HG02759 (cell line): ENCODE results near the gene DCPS.
"Not testable (repeated sequence)": the region's sequence is repeated elsewhere in the genome, so short reads cannot be mapped to it uniquely, and the experiment has no call there.

ENCODE experiments used
- ATAC-seq: cut with Tn5 transposase; IDR thresholded peaks from one replicate; pipeline ENCODE4 v1.9.1; 2021; ENCODE audit warnings: mild to moderate bottlenecking, moderate library complexity; ENCODE audit not compliant: unreplicated experiment

Gene DCPS

DNA sequence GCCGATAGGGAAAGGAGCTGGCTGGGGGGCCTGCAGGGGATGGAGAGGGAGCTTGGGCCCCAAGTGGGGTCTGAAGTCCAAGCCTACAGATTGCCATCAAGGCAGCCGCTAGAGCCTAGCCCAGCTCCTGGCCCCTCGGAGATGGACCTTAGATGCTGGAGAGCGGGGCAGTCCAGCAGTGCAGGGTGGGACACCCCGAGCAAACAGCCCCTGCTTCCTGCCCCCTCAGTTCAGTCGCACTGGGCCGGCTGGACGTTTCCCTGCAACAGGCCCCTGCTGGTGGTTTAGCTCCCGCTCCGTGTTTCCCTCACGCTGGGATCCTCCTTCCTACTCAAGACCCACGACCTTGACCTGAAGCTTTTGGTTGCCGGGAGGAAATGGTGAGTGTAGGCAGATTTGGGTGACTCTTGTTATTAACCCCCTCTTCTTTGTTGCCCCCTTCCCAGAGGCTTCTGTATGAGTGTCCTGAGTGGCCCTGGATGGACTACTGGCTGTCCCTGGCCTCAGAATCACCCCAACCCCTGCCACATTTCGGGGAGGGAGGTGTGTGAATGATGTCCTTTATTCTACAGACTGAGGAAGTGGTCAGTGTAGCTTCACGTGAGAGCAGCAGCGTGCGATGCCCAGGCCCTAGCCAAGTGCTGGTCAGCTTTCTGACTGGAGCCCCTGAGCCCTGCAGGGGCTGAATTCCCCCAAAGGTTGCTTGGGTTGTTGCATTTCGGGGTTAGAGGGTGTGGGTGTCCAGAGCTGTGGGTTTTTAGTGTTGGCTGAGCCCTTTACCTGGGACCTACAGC lies 54.3 kb downstream of the DCPS start:
- ATAC-seq: no peak

GRCh38 chr11:126358763-126359160 lies 54.9 kb downstream of the DCPS start:
- no peak for ATAC-seq

DNA sequence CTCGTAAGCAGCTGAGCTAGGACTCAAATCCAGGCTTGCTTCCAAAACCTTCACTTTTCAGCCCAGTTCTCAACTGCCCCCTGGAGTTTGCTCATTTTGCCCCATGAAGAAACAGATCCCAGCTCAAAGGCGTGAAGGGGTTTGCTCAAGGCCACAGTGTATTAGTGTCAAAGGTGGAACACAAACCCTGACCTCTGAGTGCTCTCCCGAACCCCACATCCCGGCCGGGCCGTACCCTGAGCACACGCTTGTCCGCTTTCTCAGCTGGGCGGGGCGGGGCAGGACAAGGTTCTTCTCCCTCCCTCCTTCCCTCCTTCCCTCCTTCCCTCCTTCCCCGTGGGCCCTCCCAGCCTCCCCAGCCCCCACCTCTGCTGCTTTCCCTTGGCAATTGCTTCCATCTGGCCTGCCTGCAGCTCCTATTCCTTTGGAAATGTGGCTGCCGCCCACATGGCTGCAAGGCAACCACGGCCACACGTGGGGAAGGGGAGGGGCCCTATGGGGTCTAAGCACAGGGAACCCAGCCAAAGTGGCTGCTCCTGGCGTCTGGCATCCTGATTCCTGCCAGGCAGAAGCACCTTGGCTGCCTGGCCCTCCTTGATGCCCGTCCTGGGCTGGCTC lies 55.7 kb downstream of the DCPS start:
- no peak for ATAC-seq

DNA sequence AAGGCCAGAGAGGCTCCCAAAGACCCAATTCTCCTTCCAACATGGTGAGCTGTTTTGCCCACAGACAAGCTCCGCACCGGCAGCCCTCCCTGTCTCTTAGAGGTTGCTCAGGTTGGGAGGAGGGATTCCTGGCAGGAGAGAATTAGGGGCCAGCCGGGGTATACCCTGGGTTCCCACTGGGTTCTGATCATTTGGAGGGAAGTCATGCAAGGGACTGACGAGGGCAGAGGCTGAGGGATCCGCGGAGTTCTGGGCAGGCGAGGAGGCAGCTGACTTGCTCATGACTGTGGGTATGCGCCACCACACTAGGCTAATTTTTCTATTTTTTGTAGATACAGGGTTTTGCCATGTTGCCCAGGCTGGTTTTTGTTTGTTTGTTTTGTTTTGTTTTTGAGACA lies 56.2 kb downstream of the DCPS start:
- no peak for ATAC-seq

DNA sequence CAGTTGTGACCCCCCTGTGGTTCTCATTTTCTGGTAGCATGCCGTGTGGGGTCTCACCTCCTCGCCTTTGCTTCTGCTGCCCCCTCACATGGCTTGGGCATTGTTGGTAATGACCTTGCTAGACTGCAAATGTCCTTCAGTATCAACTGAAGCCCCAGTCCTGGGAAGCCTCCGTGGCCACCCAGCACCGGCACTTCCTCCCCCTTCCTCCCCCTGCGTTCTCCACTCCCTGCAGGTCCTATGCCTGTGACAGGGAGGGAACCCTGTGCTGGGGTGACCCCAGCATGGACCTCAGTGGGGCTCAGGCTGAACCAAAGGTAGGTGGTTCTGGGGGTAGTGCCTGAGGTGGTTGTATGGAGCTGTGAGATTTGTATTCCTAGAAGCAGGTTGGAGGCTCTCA lies 57.5 kb downstream of the DCPS start:
- no peak for ATAC-seq

DNA sequence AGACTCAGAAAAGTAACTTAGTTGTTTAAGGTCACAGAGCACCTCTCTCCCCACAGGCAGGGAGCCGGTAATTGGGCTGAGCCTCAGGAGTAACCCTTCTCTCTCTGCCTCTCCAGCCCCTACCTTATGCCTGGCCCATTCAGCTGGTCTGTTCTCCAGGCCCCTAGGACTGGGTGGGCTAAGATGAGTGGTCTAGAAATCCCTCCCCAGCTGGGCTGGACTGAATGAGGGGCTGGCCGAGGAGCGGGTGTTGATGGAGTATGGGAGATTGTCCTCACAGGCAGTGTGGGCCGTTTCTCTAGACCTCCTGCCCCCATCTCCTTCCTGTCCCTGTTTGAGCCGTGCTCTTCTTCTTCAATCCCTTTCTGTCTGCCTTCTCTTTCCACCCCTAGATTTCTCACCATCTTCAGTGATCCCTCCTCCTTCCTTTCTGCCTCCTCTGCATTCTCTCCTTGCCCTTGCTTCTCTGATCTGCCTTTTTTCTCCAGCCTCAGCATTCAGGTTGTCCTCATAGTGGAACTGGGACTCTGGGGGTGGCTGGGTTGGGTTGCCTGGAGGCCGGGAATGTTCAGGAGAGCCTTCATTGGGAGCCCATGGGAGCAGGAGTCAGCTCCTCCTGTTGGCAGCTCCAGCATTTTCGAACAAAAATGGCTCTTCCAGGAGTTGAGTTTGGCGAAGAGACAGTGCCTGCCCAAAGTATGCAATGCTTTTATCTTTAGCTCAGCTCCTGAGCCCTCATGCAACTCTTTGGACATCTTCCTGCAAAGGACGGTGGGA lies 59.2 kb downstream of the DCPS start:
- no peak for ATAC-seq

- ATAC-seq: no peak
Observed at GRCh38 chr11:126363706-126364248, 59.9 kb downstream of the DCPS start.

DNA sequence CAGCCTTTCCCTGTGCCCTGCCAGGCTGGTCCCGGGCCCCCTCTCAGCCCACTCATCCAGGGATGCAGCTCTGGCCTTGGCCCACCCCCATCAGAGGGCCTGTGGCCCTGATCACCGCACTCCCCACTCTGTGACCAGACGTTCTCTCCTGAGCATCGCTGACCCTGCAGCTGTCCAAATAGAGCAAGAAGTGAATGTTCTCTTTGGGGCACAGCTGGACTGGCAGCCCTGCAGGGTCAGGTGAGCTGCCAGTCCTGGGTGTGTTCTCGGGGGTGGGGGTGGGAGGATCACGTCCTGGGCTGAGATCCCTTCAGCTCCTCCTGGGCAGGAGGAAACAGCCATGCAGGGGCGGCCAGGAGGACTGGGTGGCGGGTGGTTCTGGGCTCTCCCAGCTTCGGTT lies 60.9 kb downstream of the DCPS start:
- ATAC-seq: not testable (repeated sequence)

GRCh38 chr11:126365508-126365907 lies 61.6 kb downstream of the DCPS start:
- ATAC-seq: not testable (repeated sequence)

- no peak for ATAC-seq
Observed at GRCh38 chr11:126366064-126366822, 62.4 kb downstream of the DCPS start.

DNA sequence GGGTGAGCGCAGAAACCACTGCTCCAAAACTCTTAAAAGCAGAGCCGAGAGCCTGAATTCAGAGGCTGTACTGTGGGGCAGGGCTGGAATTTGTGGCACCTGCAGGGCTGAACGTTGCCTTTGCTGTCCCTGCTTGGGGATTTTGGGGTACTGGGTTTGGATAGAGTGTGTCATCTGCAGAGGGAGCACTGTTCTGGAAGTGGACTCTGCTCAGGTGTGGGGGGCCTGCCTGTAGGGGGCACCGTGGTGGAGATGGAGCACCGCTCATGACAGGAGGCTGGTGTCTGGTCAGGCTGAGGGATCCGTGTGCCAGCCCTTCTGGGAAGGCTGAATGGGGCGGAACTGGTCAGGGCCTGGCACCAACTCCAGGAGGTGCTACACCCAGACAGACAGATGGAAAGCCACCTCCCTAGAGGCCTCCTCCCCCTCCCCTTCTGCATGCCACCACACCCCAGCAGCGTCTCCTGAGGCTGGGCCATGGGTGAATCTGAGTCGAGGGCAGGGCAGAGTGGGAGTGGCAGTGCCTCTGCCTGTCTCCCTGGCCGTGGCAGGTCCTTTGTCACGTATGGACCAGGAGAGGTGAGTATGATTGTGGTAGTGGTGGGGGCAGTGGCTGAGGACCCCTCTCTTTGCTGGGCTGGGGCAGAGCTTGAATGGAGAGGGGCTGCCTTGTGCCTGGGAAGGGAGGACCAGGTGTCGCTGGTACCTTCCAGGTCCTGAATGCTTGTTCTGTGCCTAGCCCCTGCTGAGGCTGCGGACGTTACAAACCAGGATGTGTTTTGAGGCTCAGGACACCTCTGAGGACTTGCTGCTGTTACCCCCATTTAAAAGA lies 63.2 kb downstream of the DCPS start:
- not testable (repeated sequence) for ATAC-seq

DNA sequence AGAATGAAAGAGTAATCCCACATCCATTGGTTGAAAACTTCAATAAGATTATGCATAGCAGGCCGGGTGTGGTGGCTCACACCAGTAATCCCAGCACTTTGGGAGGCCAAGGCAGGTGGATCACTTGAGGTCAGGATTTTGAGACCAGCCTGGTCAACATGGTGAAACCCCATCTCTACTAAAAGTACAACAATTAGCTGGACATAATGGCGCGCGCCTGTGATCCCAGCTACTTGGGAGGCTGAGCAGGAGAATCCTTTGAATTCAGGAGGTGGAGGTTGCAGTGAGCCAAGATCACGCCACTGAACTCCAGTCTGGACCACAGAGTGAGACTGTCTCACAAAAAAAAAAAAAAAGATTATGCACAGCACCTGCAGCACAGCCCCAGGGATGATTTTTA lies 63.9 kb downstream of the DCPS start:
- not testable (repeated sequence) for ATAC-seq

DNA sequence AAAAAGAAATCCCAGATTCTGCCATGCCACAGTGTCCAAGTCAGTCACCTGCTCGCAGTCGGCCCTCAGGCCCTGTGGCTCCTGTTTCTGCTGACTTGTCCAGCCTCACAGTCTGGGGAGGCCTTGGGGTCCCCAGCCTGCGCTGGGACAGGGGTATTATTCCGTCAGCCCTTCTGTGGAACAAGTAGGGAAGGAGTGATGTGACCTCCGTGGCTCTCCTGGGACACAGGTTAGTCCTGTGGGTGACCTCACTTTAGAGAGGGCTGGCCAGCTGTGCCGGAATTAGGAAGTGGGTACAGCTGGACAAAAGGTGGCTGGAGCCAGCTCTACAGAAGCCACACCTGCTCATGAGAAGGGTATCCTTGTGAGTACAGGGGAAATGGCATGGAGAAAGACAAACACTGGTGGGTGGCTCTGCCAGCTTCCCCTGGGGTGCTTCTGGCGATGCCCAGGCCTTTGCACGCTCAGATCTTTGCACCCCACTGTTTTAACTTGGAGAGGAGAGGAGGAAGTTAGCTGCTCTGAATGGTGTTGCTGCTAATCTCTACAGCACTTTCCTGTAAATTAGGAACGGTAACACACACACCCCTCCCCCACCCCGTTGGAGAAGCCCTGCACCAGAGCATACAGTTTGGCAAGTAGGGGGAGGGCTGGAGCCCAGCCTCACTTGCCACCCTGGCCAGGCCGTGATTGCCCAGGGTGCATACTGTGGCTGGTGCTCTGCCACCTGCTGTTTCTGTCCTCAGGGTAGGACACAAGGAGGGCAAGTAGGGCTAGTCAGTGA lies 64.7 kb downstream of the DCPS start:
- ATAC-seq: not testable (repeated sequence)

DNA sequence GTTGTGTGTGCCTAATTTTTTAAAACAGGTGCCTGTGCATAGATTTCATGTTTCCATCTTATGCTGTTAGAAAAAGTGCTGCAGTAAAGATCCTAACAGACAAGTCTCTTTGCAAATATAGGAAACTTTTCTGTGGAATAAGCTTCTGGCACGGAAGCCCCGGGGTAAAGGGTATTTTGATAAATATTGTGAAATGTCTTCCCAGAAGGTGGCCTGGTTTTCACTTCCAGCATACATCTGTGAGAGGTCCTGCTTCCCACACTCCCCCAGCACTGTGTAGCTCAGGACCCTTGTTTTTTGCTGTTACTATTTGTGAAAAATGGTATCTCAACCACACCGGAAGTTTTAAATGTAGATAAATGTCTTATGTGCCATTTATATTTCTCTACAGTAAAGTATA lies 66.2 kb downstream of the DCPS start:
- no peak for ATAC-seq

DNA sequence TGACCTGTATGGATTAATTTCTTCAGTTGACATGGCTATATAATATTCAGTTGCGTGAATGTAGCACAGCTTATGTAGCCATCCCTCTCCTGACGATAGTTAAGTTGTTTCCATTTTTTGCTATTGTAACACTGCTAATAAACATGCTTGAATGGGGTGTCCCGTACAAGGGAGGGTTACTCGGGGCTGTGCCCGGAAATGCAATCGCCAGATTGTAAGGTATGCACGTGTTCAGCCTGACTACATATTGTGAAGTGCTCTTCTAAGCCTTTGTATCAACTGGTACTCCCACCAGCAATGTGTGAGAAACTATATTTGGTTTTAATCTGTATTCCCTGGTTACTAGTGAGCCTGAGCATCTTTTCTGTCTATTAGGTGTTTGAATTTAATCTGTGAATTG lies 67.7 kb downstream of the DCPS start:
- no peak for ATAC-seq

DNA sequence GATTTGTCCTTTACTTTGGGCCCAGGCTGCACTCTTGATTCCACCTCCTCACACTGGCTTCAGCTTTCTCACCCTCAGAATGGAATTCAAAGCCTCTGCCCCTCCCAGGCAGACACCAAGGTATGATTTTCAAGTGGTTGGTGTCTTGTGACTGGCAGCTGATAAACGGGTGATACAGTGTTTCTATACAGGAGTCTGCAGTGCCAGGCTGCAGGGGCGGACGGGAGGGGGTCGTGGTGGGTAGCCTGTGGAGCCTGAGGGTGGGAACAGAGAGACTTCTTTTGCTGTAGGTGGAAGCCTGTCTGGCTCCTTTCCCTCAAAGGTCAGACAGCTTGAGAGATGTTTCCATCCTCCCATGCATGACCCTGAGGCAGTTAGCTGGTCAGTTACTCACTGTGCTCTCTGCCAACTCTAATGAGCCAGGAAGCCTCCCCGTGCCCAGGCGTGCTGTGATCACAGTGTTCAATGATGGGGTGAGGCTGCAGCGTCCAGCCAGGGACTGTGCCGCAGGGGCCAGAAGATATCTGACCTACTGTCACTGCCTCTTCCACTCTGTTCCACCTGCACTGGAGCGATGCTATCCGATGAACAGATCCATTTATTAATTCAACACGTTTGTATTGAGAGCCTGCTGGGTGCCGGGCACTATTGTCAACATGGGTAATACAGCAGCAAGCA lies 69.7 kb downstream of the DCPS start:
- ATAC-seq: not testable (repeated sequence)

DNA sequence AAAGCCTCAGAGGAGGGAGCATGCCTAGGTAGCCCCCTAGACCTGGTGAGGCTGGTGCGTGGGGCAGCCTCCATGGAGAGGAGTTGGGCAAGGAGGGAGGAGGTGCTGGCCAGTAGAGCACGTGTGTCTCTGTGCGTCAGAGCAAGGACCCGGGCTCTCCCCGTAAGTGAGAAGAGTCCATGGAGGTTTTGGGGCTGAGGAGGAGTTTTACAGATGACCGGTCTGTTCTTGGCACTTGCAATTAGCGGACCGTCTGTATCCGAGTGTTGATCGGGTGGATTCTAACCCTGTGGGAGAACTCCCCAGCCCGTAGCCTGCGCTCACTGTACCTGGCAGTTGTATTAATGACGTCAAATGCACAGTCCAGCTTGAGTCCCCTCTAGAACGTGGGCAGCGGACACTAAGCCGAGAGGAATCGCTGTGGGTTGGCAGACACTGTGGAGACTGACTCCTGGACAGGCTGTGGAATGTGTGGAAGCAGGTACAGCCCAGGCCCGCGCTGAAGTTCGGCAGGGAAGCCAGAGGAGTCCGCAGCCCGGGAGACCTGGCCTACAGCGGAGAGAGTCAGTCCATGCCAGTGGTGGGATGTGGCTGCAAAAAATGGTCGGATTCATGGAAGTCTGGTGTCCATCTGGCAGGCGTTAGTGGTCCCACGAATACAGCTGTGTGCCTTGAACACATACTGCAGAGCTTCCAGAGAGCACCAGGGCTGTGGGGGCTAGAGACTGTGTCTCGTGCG lies 70.9 kb downstream of the DCPS start:
- not testable (repeated sequence) for ATAC-seq

DNA sequence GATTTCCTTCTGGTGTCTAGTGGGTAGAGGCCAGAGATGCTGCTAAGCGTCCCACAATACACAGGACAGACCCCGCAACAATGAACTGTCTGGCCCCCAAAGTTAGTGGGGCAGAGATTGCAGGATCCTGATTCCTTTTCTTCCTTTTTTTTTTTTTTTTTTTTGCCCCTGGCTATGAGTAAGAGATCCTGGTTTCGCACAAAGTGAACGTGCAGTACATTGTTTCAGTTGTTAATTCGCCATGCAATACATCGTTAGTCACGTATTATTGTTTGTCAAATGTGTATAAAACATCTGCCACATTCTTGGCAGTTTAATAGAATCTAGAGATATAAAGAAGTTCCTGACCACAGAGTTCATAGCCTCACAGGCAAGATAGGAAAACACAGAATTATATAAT lies 71.9 kb downstream of the DCPS start:
- no peak for ATAC-seq
